Mammary epithelial cell (primary cell): ENCODE measurements around the gene NET1.

Experiments
- EZH2 ChIP-seq: IDR thresholded peaks from 2 replicates; pipeline ENCODE4 v1.6.1; 2012; ENCODE audit warnings: low read length, inconsistent platforms, borderline replicate concordance
- TF ChIP-seq, protein P1 (sequence below), 2 donors: IDR thresholded peaks in 1 of 2; conservative IDR thresholded peaks in 1 of 2; 2 replicates each; pipeline ENCODE4 v1.5.1; 2011 to 2012; ENCODE audit warnings: inconsistent platforms in 2 of 2, low read length in 2 of 2, mild to moderate bottlenecking in 2 of 2, control low read depth in 1 of 2, low read depth in 1 of 2; ENCODE audit not compliant: insufficient read depth in 1 of 2; ENCODE audit errors: extremely low read depth in 1 of 2

- TF ChIP-seq, protein P1, sequence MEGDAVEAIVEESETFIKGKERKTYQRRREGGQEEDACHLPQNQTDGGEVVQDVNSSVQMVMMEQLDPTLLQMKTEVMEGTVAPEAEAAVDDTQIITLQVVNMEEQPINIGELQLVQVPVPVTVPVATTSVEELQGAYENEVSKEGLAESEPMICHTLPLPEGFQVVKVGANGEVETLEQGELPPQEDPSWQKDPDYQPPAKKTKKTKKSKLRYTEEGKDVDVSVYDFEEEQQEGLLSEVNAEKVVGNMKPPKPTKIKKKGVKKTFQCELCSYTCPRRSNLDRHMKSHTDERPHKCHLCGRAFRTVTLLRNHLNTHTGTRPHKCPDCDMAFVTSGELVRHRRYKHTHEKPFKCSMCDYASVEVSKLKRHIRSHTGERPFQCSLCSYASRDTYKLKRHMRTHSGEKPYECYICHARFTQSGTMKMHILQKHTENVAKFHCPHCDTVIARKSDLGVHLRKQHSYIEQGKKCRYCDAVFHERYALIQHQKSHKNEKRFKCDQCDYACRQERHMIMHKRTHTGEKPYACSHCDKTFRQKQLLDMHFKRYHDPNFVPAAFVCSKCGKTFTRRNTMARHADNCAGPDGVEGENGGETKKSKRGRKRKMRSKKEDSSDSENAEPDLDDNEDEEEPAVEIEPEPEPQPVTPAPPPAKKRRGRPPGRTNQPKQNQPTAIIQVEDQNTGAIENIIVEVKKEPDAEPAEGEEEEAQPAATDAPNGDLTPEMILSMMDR (conservative IDR thresholded peaks at IDR 0.05 in 1 of 2, IDR thresholded peaks at IDR 0.05 in 1 of 2; ENCODE audit: extremely low read depth in 1 of 2, insufficient read depth in 1 of 2, low read depth in 1 of 2, low read length in 2 of 2) = no peak
- no peak for TF ChIP-seq EZH2
These were observed 77.7 kb downstream of the NET1 start for GRCh38 chr10:5490032-5490431.
